Adrenal gland (tissue), 12 donors: ENCODE measurements around the gene IPO13. TPM values are rescaled to one million over a fixed set of nuclear protein-coding genes. Genes with fewer than 3 reads are reported as not detected.

Experiments
- DNase-seq, 7 donors: peaks; one replicate each; pipeline ENCODE4 v3.0.0-alpha.2; 2019 to 2020
- H3K27ac ChIP-seq, 5 donors: fragments of 200-600 bp; sonication (generic) in 4 of 5; 1 replicate in 3 of 5; 2 replicates in 2 of 5; pipeline versions ENCODE4 v1.5.1 to v1.8.0; 2016 to 2020; ENCODE audit warnings: mild to moderate bottlenecking in 1 of 5
- H3K27me3 ChIP-seq: fragments of 200-600 bp; 2 replicates; pipeline ENCODE4 v1.8.0; 2021
- H3K36me3 ChIP-seq, 2 donors: fragments of 200-600 bp; replicated peaks in 1 of 2; 1 replicate in 1 of 2; 2 replicates in 1 of 2; pipeline versions ENCODE4 v1.5.1 to v1.8.0; 2018 to 2022
- H3K4me1 ChIP-seq, 2 donors: fragments of 200-600 bp; replicated peaks in 1 of 2; 1 replicate in 1 of 2; 2 replicates in 1 of 2; pipeline versions ENCODE4 v1.5.1 to v1.8.0; 2018 to 2021
- H3K4me3 ChIP-seq, 4 donors: fragments of 200-600 bp; sonication (generic) in 3 of 4; one replicate each; pipeline ENCODE4 v1.5.1; 2016 to 2018
- H3K9me3 ChIP-seq, 3 donors: fragments of 200-600 bp; sonication (generic) in 1 of 3; replicated peaks in 1 of 3; 1 replicate in 2 of 3; 2 replicates in 1 of 3; pipeline versions ENCODE4 v1.5.1 to v1.8.0; 2016 to 2021
- POLR2A ChIP-seq, 2 donors: fragments of 450-650 bp; IDR thresholded peaks; one replicate each; pipeline ENCODE4 v1.6.1; 2017; ENCODE audit warnings: antibody characterized with exemption in 2 of 2, mild to moderate bottlenecking in 2 of 2, moderate library complexity in 1 of 2
- WGBS, 4 donors: extraction: QIAGEN DNeasy Blood & Tissue Kit in 2 of 4; methylation state at CpG; one replicate each; pipeline versions ENCODE4 v1.1.5 to v1.1.7; 2013 to 2017; 5-methylcytosine and 5-hydroxymethylcytosine counted together
- intact Hi-C, 2 donors: fragments of 100-400 bp; cut with DNase I; formaldehyde crosslinking; loops; one replicate each; pipeline versions ENCODE4 v1.14.1 to v1.15.0; 2022 to 2023
- polyA plus RNA-seq, 3 donors: library from polyadenylated mRNA; stranded (reverse); fragments of 200-250 nt in 2 of 3; fragments of 350-450 nt in 1 of 3; fragmentation: Illumina TruSeq in 1 of 3; extraction: RNeasy Lipid Tissue Mini Kit (QIAGEN cat#74804) in 1 of 3; gene quantifications; one replicate each; pipeline ENCODE4 v1.2.3, GENCODE V29; 2013 to 2014
- total RNA-seq, 9 donors: library from RNA; depleted of rRNA in 4 of 9; stranded (reverse); fragments of >200 nt in 4 of 9; fragments of 120-200 nt in 1 of 9; fragmentation: NEBNext Ultra II Directional in 1 of 9; extraction: Animal tissue kit (Norgen Biotek cat#: 25700) in 1 of 9; gene quantifications; one replicate each; pipeline versions ENCODE4 v1.1.0 to v1.2.4, GENCODE V29; 2013 to 2023
- TF ChIP-seq, protein P1 (sequence below), 6 experiments: fragments of 450-650 bp in 4 of 6; fragments of 200-600 bp in 2 of 6; sonication (generic) in 1 of 6; IDR thresholded peaks; 1 replicate in 5 of 6; 2 replicates in 1 of 6; pipeline versions ENCODE4 v1.5.1 to v1.8.0; 2016 to 2021; ENCODE audit warnings: antibody characterized with exemption in 6 of 6, mild to moderate bottlenecking in 2 of 6, moderate library complexity in 1 of 6
- donor health status: healthy with polysubstance abuse.
- donor health status: Bipolar disorder and iron deficiency.
- donor health status: DM: yes; HTN: yes; CAD: no.
- donor health status: DM: no; HTN: no; CAD: no.
- donor health status: DM: no; HTN: no; CAD: no.
- donor health status: DM: yes; HTN: yes; CAD: no.

Gene IPO13
- total and polyA plus RNA-seq, 12 donors: 32.2 to 78.1 (median 37.8) TPM

DNA sequence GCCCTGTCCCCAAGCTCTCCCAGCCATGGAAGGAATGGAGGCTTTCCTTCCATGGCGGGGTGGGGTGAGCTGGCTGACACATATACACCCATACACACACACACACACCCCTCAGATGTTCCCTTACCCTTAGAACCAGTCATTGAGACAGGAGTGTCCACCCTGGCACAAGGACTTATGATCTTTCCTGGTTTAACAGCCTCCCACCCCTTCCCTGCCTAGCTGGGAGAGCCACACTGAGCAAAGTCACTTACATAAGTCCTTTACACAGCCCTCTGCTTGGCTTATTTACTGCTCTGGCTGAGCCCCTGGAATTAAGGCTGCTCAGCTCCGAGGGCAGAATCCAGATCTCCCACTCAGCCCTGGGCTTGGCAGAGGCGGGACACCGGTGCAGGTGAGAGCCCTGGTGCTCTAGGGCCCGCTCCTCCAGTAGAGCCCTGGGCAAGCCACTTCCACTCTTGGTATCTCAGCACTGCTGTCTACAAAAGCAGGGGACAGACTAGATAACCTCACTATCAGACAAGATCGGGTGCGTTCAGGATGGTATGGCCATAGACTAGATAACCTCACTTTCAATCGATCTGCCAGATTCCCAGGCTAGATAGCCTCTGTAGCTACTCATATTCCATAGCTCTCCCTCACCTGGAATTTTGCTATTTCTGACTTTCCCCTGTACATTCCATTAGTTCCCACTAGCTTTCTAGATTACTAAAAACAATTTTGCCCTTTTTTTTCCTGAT, 67.8 kb downstream of the IPO13 start:
- TF ChIP-seq, protein P1, sequence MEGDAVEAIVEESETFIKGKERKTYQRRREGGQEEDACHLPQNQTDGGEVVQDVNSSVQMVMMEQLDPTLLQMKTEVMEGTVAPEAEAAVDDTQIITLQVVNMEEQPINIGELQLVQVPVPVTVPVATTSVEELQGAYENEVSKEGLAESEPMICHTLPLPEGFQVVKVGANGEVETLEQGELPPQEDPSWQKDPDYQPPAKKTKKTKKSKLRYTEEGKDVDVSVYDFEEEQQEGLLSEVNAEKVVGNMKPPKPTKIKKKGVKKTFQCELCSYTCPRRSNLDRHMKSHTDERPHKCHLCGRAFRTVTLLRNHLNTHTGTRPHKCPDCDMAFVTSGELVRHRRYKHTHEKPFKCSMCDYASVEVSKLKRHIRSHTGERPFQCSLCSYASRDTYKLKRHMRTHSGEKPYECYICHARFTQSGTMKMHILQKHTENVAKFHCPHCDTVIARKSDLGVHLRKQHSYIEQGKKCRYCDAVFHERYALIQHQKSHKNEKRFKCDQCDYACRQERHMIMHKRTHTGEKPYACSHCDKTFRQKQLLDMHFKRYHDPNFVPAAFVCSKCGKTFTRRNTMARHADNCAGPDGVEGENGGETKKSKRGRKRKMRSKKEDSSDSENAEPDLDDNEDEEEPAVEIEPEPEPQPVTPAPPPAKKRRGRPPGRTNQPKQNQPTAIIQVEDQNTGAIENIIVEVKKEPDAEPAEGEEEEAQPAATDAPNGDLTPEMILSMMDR (IDR thresholded peaks at IDR 0.05): no peak
- no peak for TF ChIP-seq POLR2A (IDR thresholded peaks at IDR 0.05)
- H3K27ac ChIP-seq: peak overlapping the region in 1 of 5 donors; percentile 6
- no peaks in the 10 kb centered on the region for H3K4me1 ChIP-seq
- H3K9me3 ChIP-seq: no peaks in the 10 kb centered on the region
- no peak overlapping the region for H3K4me3 ChIP-seq
- 76 to 90% (median 85%) methylated on average over 4 to 8 of the region's 8 CpGs for WGBS, 4 donors
- no peaks in the 10 kb centered on the region for H3K27me3 ChIP-seq
- DNase-seq: no peak
- intact Hi-C loops: loop anchor here in 1 of 2 donors (10.0 kb wide), 1 partner anchor 200 kb away; the partner anchor contains the start of gene DMAP1
- no peaks in the 10 kb centered on the region for H3K36me3 ChIP-seq

GRCh38 chr1:44015206-44015605, 68.5 kb downstream of the IPO13 start:
- H3K4me1 ChIP-seq: no peaks in the 10 kb centered on the region

GRCh38 chr1:44016041-44016889, 69.5 kb downstream of the IPO13 start:
- Histone ChIP-seq H3K4me1 (no peaks in the 10 kb centered on the region), H3K27me3 (no peaks in the 10 kb centered on the region), H3K36me3 (no peaks in the 10 kb centered on the region), H3K27ac (no peak overlapping the region), H3K9me3 (no peaks in the 10 kb centered on the region), H3K4me3 (no peak overlapping the region)
- 81 to 91% (median 88%) methylated on average over 12 to 20 of the region's 20 CpGs for WGBS, 4 donors
- no peak for TF ChIP-seq POLR2A (IDR thresholded peaks at IDR 0.05)
- TF ChIP-seq, protein P1 (IDR thresholded peaks at IDR 0.05): no peak
- no peak for DNase-seq
- intact Hi-C loops: loop anchor here in 1 of 2 donors (10.0 kb wide), 1 partner anchor 199 kb away; the partner anchor contains the start of gene DMAP1

More at GRCh38 chr1:44015206-44015605, 68.5 kb downstream of the IPO13 start:
- no peak overlapping the region for H3K4me3 ChIP-seq
- H3K36me3 ChIP-seq: no peaks in the 10 kb centered on the region
- H3K27ac ChIP-seq: no peak overlapping the region
- DNase-seq: no peak
- 63 to 86% (median 69%) methylated on average over 1 to 3 of the region's 3 CpGs for WGBS, 4 donors
- intact Hi-C loops: loop anchor here in 1 of 2 donors (10.0 kb wide), 1 partner anchor 200 kb away; the partner anchor contains the start of gene DMAP1
- TF ChIP-seq, protein P1 (IDR thresholded peaks at IDR 0.05): no peak
- TF ChIP-seq POLR2A (IDR thresholded peaks at IDR 0.05): no peak
- no peaks in the 10 kb centered on the region for H3K9me3 ChIP-seq
- H3K27me3 ChIP-seq: no peaks in the 10 kb centered on the region

DNA sequence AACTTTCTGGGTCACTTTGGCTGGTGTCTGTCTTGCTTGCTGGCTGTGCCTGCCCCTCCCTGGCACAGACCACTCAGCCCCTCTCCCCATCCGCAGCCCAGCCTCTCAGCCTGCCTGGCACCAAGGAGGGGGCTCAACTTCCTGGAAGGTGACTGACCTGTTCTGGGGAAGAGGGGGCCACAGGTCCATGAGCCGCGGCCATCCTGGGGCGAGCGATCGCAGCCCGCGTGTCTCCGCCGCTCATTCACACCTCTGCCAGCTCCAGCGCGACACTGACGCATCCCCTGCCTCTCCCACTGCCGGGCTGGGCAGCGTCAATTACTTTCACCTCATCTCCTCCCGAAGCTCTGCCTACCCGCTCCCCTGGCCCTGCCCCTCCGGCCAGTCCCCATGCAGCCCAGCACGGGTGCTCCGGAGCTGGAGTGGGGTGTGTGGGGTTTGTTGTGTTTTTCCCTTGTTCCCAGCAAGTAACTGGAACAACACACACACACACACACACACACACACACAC, 70.2 kb downstream of the IPO13 start:
- Histone ChIP-seq H3K9me3 (no peaks in the 10 kb centered on the region), H3K27me3 (no peaks in the 10 kb centered on the region), H3K36me3 (no peaks in the 10 kb centered on the region), H3K4me3 (no peak overlapping the region), H3K4me1 (no peaks in the 10 kb centered on the region), H3K27ac (no peak overlapping the region)
- WGBS, 4 donors: 87 to 91% (median 89%) methylated on average over 15 to 20 of the region's 20 CpGs
- intact Hi-C loops: loop anchor here in 1 of 2 donors (10.0 kb wide), 1 partner anchor 198 kb away; the partner anchor contains the start of gene DMAP1
- TF ChIP-seq, protein P1 (IDR thresholded peaks at IDR 0.05): no peak
- no peak for TF ChIP-seq POLR2A (IDR thresholded peaks at IDR 0.05)
- no peak for DNase-seq
